Lower lobe of right lung (tissue), 2 donors: Measurements from ENCODE around the gene PRMT1. TPM values are rescaled to one million over a fixed set of nuclear protein-coding genes. Genes with fewer than 3 reads are reported as not detected.

ENCODE experiments used
- ATAC-seq, 2 donors: fragments of 200-7000 bp; cut with Tn5 transposase; one replicate each; pipeline ENCODE4 v1.9.1; 2020 to 2022; ENCODE audit warnings: mild to moderate bottlenecking in 2 of 2, moderate library complexity in 2 of 2
- DNase-seq: peaks from one replicate; pipeline ENCODE4 v3.0.0-alpha.2; 2020
- H3K27ac ChIP-seq: fragments of 200-600 bp; one replicate; pipeline ENCODE4 v1.8.0; 2022
- H3K27me3 ChIP-seq: fragments of 200-600 bp; one replicate; pipeline ENCODE4 v1.8.0; 2022; ENCODE audit warnings: low read depth
- H3K36me3 ChIP-seq: fragments of 200-600 bp; one replicate; pipeline ENCODE4 v1.8.0; 2022; ENCODE audit warnings: mild to moderate bottlenecking
- H3K4me1 ChIP-seq: fragments of 200-600 bp; one replicate; pipeline ENCODE4 v1.8.0; 2022
- H3K4me3 ChIP-seq: fragments of 200-600 bp; one replicate; pipeline ENCODE4 v1.8.0; 2022; ENCODE audit warnings: mild to moderate bottlenecking
- H3K9me3 ChIP-seq: fragments of 200-600 bp; one replicate; pipeline ENCODE4 v1.8.0; 2022
- intact Hi-C: fragments of 100-400 bp; cut with DNase I; formaldehyde crosslinking; loops from one replicate; pipeline ENCODE4 v1.11.0; 2022
- total RNA-seq: library from RNA; stranded (reverse); fragmentation: NEBNext Ultra II Directional; extraction: Animal tissue kit (Norgen Biotek cat#: 25700); gene quantifications from one replicate; pipeline ENCODE4 v1.2.1, GENCODE V29; 2021
- TF ChIP-seq, protein P1 (sequence below): fragments of 200-600 bp; IDR thresholded peaks from one replicate; pipeline ENCODE4 v1.8.0; 2022; ENCODE audit warnings: antibody characterized with exemption, mild to moderate bottlenecking
- donor health status: DM: no; HTN: yes; CAD: no; lungs with severe emphysema.

The PRMT1 gene
- total RNA-seq, 1 donor from 2014 or later = 88.3 TPM

DNA sequence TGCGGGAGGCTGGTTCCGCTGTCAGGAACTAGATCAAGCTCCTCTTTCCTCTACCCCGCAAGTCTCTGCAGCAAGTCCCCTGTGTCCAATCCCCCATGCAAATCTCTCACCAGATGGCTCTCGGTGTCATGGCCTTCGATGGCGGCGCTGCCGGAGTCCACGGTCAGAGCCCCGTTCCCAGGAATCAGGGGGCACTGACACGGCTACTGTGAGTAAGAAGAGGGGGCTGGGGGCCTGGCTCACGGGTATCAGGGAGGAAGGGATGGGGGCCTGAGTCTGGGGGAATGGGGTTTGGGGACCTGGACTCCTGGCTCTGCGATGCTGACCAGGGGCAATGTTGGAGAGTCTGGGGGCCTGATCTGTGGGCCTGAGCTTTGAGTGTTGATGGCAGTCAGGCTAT lies 31.1 kb upstream of the PRMT1 start:
- TF ChIP-seq, protein P1, sequence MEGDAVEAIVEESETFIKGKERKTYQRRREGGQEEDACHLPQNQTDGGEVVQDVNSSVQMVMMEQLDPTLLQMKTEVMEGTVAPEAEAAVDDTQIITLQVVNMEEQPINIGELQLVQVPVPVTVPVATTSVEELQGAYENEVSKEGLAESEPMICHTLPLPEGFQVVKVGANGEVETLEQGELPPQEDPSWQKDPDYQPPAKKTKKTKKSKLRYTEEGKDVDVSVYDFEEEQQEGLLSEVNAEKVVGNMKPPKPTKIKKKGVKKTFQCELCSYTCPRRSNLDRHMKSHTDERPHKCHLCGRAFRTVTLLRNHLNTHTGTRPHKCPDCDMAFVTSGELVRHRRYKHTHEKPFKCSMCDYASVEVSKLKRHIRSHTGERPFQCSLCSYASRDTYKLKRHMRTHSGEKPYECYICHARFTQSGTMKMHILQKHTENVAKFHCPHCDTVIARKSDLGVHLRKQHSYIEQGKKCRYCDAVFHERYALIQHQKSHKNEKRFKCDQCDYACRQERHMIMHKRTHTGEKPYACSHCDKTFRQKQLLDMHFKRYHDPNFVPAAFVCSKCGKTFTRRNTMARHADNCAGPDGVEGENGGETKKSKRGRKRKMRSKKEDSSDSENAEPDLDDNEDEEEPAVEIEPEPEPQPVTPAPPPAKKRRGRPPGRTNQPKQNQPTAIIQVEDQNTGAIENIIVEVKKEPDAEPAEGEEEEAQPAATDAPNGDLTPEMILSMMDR = no peak
- DNase-seq = no peak
- no peak for ATAC-seq
- Histone ChIP-seq H3K4me3 (no peak overlapping the region), H3K4me1 (peaks cover 30% of the 10 kb centered on the region), H3K9me3 (no peaks in the 10 kb centered on the region), H3K27ac (no peak overlapping the region), H3K27me3 (no peaks in the 10 kb centered on the region), H3K36me3 (peaks cover 57% of the 10 kb centered on the region)
- intact Hi-C loops = no loop called here

DNA sequence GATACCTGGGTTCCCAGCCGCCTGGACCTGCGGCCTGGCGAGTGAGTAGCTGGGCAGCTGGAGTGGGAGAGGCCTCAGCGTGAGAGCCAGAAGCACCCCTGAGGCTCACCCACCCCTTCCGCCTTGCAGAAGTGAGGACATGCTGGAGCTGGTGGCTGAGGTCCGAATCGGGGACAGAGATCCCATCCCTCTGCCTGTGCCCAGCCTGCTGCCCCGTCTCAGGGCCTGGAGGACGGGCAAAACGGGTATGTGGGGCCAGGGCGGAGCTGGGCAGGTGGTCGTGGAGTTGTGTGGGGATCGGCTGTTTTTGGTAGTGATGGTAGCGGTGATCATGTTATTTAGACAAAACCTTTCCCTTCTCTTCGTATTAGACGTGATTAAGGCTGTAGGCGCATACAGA lies 30.5 kb upstream of the PRMT1 start:
- peaks cover 62% of the 10 kb centered on the region for H3K36me3 ChIP-seq
- H3K27me3 ChIP-seq = no peaks in the 10 kb centered on the region
- no peak overlapping the region for H3K27ac ChIP-seq
- intact Hi-C loops = no loop called here
- H3K9me3 ChIP-seq = no peaks in the 10 kb centered on the region
- peaks cover 25% of the 10 kb centered on the region for H3K4me1 ChIP-seq
- ATAC-seq (no peak), DNase-seq (no peak)
- TF ChIP-seq, protein P1 = no peak
- no peak overlapping the region for H3K4me3 ChIP-seq

DNA sequence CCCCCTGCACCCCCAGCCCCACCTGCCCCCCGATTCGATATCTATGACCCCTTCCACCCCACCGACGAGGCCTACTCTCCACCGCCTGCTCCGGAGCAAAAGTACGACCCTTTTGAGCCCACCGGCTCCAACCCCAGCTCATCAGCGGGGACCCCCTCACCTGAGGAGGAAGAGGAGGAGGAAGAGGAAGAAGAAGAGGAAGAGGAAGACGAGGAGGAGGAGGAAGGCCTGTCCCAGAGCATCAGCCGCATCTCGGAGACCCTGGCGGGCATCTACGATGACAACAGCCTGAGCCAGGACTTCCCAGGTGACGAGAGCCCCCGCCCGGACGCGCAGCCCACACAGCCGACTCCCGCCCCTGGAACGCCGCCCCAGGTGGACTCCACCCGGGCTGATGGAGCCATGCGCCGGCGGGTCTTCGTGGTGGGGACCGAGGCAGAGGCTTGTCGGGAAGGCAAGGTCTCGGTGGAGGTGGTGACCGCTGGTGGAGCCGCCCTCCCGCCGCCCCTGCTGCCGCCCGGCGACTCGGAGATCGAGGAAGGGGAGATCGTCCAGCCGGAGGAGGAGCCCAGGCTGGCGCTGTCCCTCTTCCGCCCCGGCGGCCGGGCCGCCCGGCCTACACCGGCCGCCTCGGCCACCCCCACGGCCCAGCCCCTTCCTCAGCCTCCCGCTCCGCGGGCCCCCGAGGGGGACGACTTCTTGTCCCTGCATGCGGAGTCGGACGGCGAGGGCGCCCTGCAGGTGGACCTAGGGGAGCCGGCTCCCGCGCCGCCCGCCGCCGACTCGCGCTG lies 25.8 kb upstream of the PRMT1 start:
- Histone ChIP-seq H3K9me3 (no peaks in the 10 kb centered on the region), H3K27me3 (no peaks in the 10 kb centered on the region), H3K4me3 (no peak overlapping the region), H3K36me3 (peaks cover 92% of the 10 kb centered on the region), H3K4me1 (no peaks in the 10 kb centered on the region), H3K27ac (no peak overlapping the region)
- ATAC-seq (no peak), DNase-seq (no peak)
- intact Hi-C loops = no loop called here
- TF ChIP-seq, protein P1 = no peak

DNA sequence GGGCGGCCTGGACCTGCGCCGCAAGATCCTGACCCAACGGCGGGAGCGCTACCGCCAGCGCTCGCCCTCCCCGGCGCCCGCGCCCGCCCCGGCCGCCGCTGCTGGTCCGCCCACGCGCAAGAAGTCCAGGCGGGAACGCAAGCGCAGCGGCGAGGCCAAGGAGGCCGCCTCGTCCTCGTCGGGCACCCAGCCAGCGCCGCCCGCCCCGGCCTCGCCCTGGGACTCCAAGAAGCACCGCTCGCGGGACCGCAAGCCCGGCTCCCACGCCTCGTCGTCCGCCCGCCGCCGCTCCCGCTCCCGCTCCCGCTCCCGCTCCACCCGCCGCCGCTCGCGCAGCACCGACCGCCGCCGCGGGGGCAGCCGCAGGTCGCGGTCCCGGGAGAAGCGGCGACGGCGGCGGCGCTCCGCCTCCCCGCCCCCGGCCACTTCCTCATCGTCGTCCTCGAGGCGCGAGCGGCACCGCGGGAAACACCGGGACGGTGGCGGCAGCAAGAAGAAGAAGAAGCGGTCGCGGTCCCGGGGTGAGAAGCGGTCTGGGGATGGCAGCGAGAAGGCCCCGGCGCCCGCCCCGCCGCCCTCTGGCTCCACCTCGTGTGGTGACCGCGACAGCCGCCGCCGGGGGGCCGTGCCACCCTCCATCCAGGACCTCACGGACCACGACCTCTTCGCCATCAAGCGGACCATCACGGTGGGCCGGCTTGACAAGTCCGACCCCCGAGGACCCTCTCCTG lies 25.1 kb upstream of the PRMT1 start:
- Histone ChIP-seq H3K4me1 (no peaks in the 10 kb centered on the region), H3K27me3 (no peaks in the 10 kb centered on the region), H3K9me3 (no peaks in the 10 kb centered on the region), H3K36me3 (peaks cover 92% of the 10 kb centered on the region), H3K4me3 (no peak overlapping the region), H3K27ac (no peak overlapping the region)
- DNase-seq = no peak
- ATAC-seq = no peak
- intact Hi-C loops = no loop called here
- TF ChIP-seq, protein P1 = no peak

DNA sequence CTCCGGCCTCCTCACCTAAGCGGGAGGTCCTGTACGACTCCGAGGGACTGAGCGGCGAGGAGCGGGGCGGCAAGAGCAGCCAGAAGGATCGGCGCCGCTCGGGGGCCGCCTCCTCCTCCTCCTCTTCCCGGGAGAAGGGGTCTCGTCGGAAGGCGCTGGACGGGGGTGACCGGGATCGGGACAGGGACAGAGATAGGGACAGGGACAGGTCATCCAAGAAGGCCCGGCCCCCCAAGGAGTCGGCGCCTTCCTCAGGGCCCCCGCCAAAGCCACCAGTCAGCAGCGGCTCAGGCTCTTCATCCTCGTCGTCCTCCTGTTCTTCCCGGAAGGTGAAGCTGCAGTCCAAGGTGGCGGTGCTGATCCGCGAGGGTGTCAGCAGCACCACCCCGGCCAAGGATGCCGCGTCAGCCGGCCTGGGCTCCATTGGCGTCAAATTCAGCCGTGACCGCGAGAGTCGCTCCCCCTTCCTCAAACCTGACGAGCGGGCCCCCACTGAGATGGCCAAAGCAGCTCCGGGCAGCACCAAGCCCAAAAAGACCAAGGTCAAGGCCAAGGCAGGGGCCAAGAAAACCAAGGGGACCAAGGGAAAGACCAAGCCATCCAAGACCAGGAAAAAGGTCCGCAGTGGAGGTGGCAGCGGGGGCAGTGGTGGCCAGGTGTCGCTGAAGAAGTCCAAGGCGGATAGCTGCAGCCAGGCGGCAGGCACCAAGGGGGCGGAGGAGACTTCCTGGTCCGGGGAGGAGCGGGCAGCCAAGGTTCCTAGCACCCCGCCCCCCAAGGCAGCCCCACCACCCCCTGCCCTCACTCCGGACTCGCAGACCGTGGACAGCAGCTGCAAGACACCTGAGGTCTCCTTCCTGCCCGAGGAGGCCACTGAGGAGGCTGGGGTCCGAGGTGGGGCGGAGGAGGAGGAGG lies 24.3 kb upstream of the PRMT1 start:
- H3K36me3 ChIP-seq = peaks cover 92% of the 10 kb centered on the region
- no peak overlapping the region for H3K4me3 ChIP-seq
- ATAC-seq (no peak), DNase-seq (no peak)
- intact Hi-C loops = no loop called here
- no peaks in the 10 kb centered on the region for H3K9me3 ChIP-seq
- H3K27me3 ChIP-seq = no peaks in the 10 kb centered on the region
- no peaks in the 10 kb centered on the region for H3K4me1 ChIP-seq
- TF ChIP-seq, protein P1 = no peak
- H3K27ac ChIP-seq = no peak overlapping the region
